IMR-90 (cell line): Measurements from ENCODE around the gene DNM1. TPM values are rescaled to one million over a fixed set of nuclear protein-coding genes. Genes with fewer than 3 reads are reported as not detected.

ENCODE experiments used
- ATAC-seq: fragments of 200-7000 bp; cut with Tn5 transposase; 2 replicates; pipeline ENCODE4 v1.9.1; 2020; ENCODE audit warnings: low read depth, mild to moderate bottlenecking, moderate library complexity
- BruUV-seq: library from RNA; stranded (reverse); fragments of 400-500 nt; replicated peaks from 2 replicates; lab custom pipeline; 2021; lab: Mats Ljungman, UMichigan
- CTCF ChIA-PET: fragments of 300-600 bp; formaldehyde crosslinking; extraction: SDS; loops from one replicate; lab custom pipeline; 2021; ENCODE audit warnings: antibody characterized with exemption; lab: Yijun Ruan, JAX
- POLR2A ChIA-PET: fragments of 300-600 bp; sonication (Branson Sonifier 250); formaldehyde crosslinking; loops from one replicate; lab custom pipeline; 2022; ENCODE audit warnings: antibody characterized with exemption; ENCODE audit not compliant: unreplicated experiment; lab: Charles Lee
- DNase-seq: peaks from one replicate; pipeline ENCODE4 v3.0.0; 2013
- H2AFZ ChIP-seq: replicated peaks from 2 replicates; pipeline ENCODE3; 2013; ENCODE audit warnings: low read length, mild to moderate bottlenecking; ENCODE audit not compliant: poor library complexity
- H2AK5ac ChIP-seq: 2 replicates; pipeline ENCODE4 v1.6.1; 2013; ENCODE audit warnings: low read depth, low read length, inconsistent platforms
- H2AK9ac ChIP-seq: replicated peaks from 2 replicates; pipeline ENCODE3; 2013; ENCODE audit warnings: mild to moderate bottlenecking, low read depth, low read length, moderate library complexity; ENCODE audit not compliant: poor library complexity
- H2BK120ac ChIP-seq: 2 replicates; pipeline ENCODE4 v1.6.1; 2013; ENCODE audit warnings: low read depth, low read length, inconsistent platforms
- H2BK15ac ChIP-seq: 3 replicates; pipeline ENCODE4 v1.6.1; 2013; ENCODE audit warnings: low read depth, low read length, inconsistent platforms
- H2BK20ac ChIP-seq: 2 replicates; pipeline ENCODE4 v1.6.1; 2013; ENCODE audit warnings: low read depth, mild to moderate bottlenecking, inconsistent platforms, low read length, moderate library complexity
- H2BK5ac ChIP-seq: 2 replicates; pipeline ENCODE4 v1.6.1; 2013; ENCODE audit warnings: mild to moderate bottlenecking, low read depth, low read length, inconsistent platforms; ENCODE audit not compliant: poor library complexity, severe bottlenecking
- H3K14ac ChIP-seq: replicated peaks from 2 replicates; pipeline ENCODE4 v1.6.1; 2013; ENCODE audit warnings: low read depth, low read length, inconsistent platforms
- H3K18ac ChIP-seq: 2 replicates; pipeline ENCODE4 v1.6.1; 2013; ENCODE audit warnings: low read depth, low read length, control low read depth
- H3K23ac ChIP-seq: 2 replicates; pipeline ENCODE4 v1.6.1; 2013; ENCODE audit warnings: low read depth, low read length, inconsistent platforms
- H3K27ac ChIP-seq: 2 replicates; pipeline ENCODE4 v1.5.1; 2013; ENCODE audit warnings: mild to moderate bottlenecking, control low read depth, low read length; ENCODE audit not compliant: insufficient read depth
- H3K27me3 ChIP-seq: 2 replicates; pipeline ENCODE4 v1.6.1; 2013; ENCODE audit warnings: low read length; ENCODE audit not compliant: control insufficient read depth, insufficient read depth
- H3K36me3 ChIP-seq: 2 replicates; pipeline ENCODE4 v1.6.1; 2013; ENCODE audit warnings: low read length, mixed read lengths; ENCODE audit not compliant: control insufficient read depth, insufficient read depth
- H3K4ac ChIP-seq: 2 replicates; pipeline ENCODE4 v1.6.1; 2013; ENCODE audit warnings: low read depth, low read length, inconsistent platforms
- H3K4me1 ChIP-seq: 2 replicates; pipeline ENCODE4 v1.6.1; 2013; ENCODE audit warnings: low read length, mixed read lengths; ENCODE audit not compliant: control insufficient read depth, insufficient read depth
- H3K4me2 ChIP-seq: 2 replicates; pipeline ENCODE4 v1.6.1; 2013; ENCODE audit warnings: low read depth, mild to moderate bottlenecking, control low read depth, low read length, moderate library complexity
- H3K4me3 ChIP-seq: 2 replicates; pipeline ENCODE4 v1.5.1; 2013; ENCODE audit warnings: low read depth, mild to moderate bottlenecking, control low read depth, low read length, moderate library complexity; ENCODE audit not compliant: insufficient read depth
- H3K56ac ChIP-seq: 2 replicates; pipeline ENCODE4 v1.6.1; 2013; ENCODE audit warnings: low read length, inconsistent platforms; ENCODE audit not compliant: insufficient read depth; ENCODE audit errors: extremely low read depth
- H3K79me1 ChIP-seq, 2 experiments: 2 replicates each; pipeline ENCODE4 v1.6.1; 2013; ENCODE audit warnings: low read length in 2 of 2, inconsistent platforms in 1 of 2, low read depth in 1 of 2
- H3K9ac ChIP-seq: 2 replicates; pipeline ENCODE4 v1.6.1; 2013; ENCODE audit warnings: low read depth, low read length, control low read depth
- H3K9me1 ChIP-seq: 2 replicates; pipeline ENCODE4 v1.6.1; 2013; ENCODE audit warnings: low read length, inconsistent platforms; ENCODE audit not compliant: insufficient read depth
- H3K9me3 ChIP-seq: 2 replicates; pipeline ENCODE4 v1.6.1; 2013; ENCODE audit warnings: low read length; ENCODE audit not compliant: control insufficient read depth, insufficient read depth
- H4K20me1 ChIP-seq: 2 replicates; pipeline ENCODE4 v1.6.1; 2013; ENCODE audit warnings: low read length, inconsistent platforms; ENCODE audit not compliant: insufficient read depth
- H4K5ac ChIP-seq: 2 replicates; pipeline ENCODE4 v1.6.1; 2013; ENCODE audit warnings: mild to moderate bottlenecking, low read depth, low read length, control low read depth
- H4K8ac ChIP-seq, 2 experiments: 2 replicates each; pipeline ENCODE4 v1.6.1; 2013; ENCODE audit warnings: low read depth in 2 of 2, low read length in 2 of 2, control low read depth in 1 of 2, inconsistent platforms in 1 of 2
- H4K91ac ChIP-seq: 2 replicates; pipeline ENCODE4 v1.6.1; 2013; ENCODE audit warnings: low read depth, low read length, inconsistent platforms; ENCODE audit not compliant: insufficient read depth
- BHLHE40 ChIP-seq: fragments of 150-350 bp; IDR thresholded peaks from 2 replicates; pipeline ENCODE4 v1.6.1; 2016; ENCODE audit warnings: mild to moderate bottlenecking, low read depth, low read length
- CHD1 ChIP-seq: IDR thresholded peaks from 2 replicates; pipeline ENCODE4 v1.6.1; 2012; ENCODE audit warnings: low read depth, low read length, improper control_type of control experiment
- NFE2L2 ChIP-seq: fragments of 150-350 bp; IDR thresholded peaks from 2 replicates; pipeline ENCODE4 v1.6.1; 2016; ENCODE audit warnings: low read depth, mild to moderate bottlenecking, low read length
- RAD21 ChIP-seq: IDR thresholded peaks from 2 replicates; pipeline ENCODE4 v1.6.1; 2012; ENCODE audit warnings: low read length, improper control_type of control experiment
- WGBS, 2 experiments: methylation state at CpG; one replicate each; pipeline versions ENCODE4 v1.1.5 to v1.1.7; 2013; ENCODE audit warnings: missing lambda C conversion rate in 2 of 2; ENCODE audit not compliant: insufficient read length in 1 of 2; ENCODE audit errors: extremely low coverage in 2 of 2; 5-methylcytosine and 5-hydroxymethylcytosine counted together
- dilution Hi-C: fragments of 300-500 bp; cut with HindIII; formaldehyde crosslinking; loops from one replicate; pipeline ENCODE4 v1.14.3; 2018; ENCODE audit warnings: low sequenced_read_pairs; ENCODE audit not compliant: unreplicated experiment
- in situ Hi-C: fragments of 300-500 bp; cut with MboI; formaldehyde crosslinking; loops from 3 replicates; pipeline ENCODE4 v1.14.3; 2019; ENCODE audit warnings: low sequenced_read_pairs, inconsistent platforms, mixed read lengths
- intact Hi-C: fragments of 100-400 bp; cut with micrococcal nuclease; formaldehyde crosslinking; loops from 2 replicates; pipeline ENCODE4 v1.10.0; 2022
- polyA plus RNA-seq, 3 experiments: library from polyadenylated mRNA; depleted of rRNA; stranded (reverse); fragments of >200 nt; gene quantifications; 2 replicates each; pipeline ENCODE4 v1.2.3, GENCODE V29; 2012; ENCODE audit warnings: low replicate concordance in 1 of 3
- total RNA-seq: library from RNA; depleted of rRNA; stranded (reverse); fragments of >200 nt; gene quantifications from 2 replicates; pipeline ENCODE4 v1.2.3, GENCODE V29; 2012

DNM1 gene
- total and polyA plus RNA-seq, 2 of the 4 experiments (the other 2 are of a cell fraction): 13.6 to 17.7 TPM

DNA sequence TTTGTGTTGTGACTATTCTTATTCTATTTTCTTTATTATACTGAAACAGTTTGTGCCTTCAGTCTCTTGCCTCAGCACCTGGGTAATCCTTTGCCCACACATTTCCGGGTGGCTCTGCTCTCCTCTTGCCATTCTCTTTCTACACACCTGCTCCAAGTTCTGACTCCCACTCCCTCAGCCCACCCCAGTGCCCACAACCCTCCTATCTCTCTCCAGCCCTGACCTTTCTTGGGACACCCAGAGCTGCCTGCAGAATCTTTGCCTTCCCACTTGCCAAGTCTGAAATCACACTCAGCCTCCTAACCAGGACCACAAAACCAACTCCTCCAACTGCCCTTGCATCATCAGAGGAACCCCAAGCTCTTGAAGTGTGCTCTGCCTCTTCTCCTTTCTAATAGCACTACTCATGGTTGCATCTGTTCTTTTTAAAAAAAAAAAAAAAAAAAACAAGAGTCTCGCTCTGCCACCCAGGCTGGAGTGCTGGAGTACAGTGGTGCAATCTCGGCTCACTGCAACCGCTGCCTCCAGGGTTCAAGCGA is 77.0 kb downstream of the DNM1 start:
- H2AK9ac ChIP-seq: no peak overlapping the region
- no peak overlapping the region for H3K9ac ChIP-seq
- no TSS peak for BruUV-seq
- dilution Hi-C loops: no loop called here
- WGBS, 2 experiments: 86% methylated on average over 1 of the region's 5 CpGs; no CpG with 5 or more reads in 1 of the 2 experiments
- H3K4ac ChIP-seq: no peak overlapping the region
- peaks cover 3% of the 10 kb centered on the region; the same call in 1 of the 2 replicates for H3K4me1 ChIP-seq
- no peak overlapping the region for H2AK5ac ChIP-seq
- H3K23ac ChIP-seq: no peak overlapping the region
- no peak overlapping the region for H3K27ac ChIP-seq
- no peak overlapping the region for H3K4me3 ChIP-seq
- no peak for DNase-seq
- H2BK20ac ChIP-seq: no peak overlapping the region
- in situ Hi-C loops: no loop called here
- no peak overlapping the region for H3K4me2 ChIP-seq
- no peaks in the 10 kb centered on the region for H3K27me3 ChIP-seq
- no peaks in the 10 kb centered on the region for H4K20me1 ChIP-seq
- ChIA-PET POLR2A (no interaction called here), CTCF (no interaction called here)
- no peaks in the 10 kb centered on the region for H3K9me3 ChIP-seq
- peaks cover under 1% of the 10 kb centered on the region for H3K36me3 ChIP-seq
- H3K56ac ChIP-seq: no peak overlapping the region
- no peak for ATAC-seq
- no peak overlapping the region for H3K14ac ChIP-seq
- no peak overlapping the region for H2BK5ac ChIP-seq
- no peak overlapping the region for H3K18ac ChIP-seq
- TF ChIP-seq RAD21: no peak
- no peak for TF ChIP-seq CHD1
- TF ChIP-seq NFE2L2: no peak
- no peak for TF ChIP-seq BHLHE40
- no peak overlapping the region for H4K91ac ChIP-seq
- peaks cover 18 to 45% of the 10 kb centered on the region in 2 experiments for H3K79me1 ChIP-seq
- no peak overlapping the region for H2AFZ ChIP-seq
- H3K9me1 ChIP-seq: peaks cover 8% of the 10 kb centered on the region
- H4K8ac ChIP-seq: no peak overlapping the region
- intact Hi-C loops: no loop called here
- H4K5ac ChIP-seq: no peak overlapping the region
- H2BK15ac ChIP-seq: no peak overlapping the region
- no peak overlapping the region for H2BK120ac ChIP-seq
